DMS53 (cell line): ENCODE measurements around the gene TTC6.
A peak's percentile ranks its signal among the peaks of the same experiment; 100 is the strongest.

ENCODE experiments used
- DNase-seq: peaks from one replicate; lab custom pipeline; 2025; lab: John Stamatoyannopoulos, UW

The TTC6 gene

GRCh38 chr14:37625597-37626595 lies 30.5 kb downstream of the TTC6 start:
- no peak for DNase-seq

DNA sequence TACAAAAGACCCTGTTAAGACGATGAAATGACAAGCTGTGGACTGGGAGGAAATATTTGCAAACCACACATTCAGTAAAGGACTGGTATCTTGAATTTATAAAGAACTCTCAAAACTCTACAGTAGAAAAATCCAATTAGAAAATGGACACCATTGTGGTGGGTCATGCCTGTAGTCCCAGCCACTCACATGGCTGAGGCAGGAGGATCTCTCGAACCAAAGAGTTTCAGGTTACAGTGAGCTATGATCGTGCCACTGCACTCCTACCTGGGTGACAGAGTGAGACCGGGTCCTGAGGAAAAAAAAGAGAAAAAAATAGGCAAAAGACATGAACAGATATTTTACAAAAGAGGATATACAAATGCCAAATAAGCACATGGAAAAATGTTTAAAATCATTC lies 41.9 kb downstream of the TTC6 start:
- DNase-seq: no peak

- no peak for DNase-seq
These were observed 43.2 kb downstream of the TTC6 start for GRCh38 chr14:37638599-37638998.

- DNase-seq: peak; percentile 20
These were observed 45.7 kb downstream of the TTC6 start for GRCh38 chr14:37641117-37641516.

- DNase-seq: no peak
These were observed 46.7 kb downstream of the TTC6 start for GRCh38 chr14:37642125-37642524.

- DNase-seq: no peak
These were observed 48.3 kb downstream of the TTC6 start for GRCh38 chr14:37643701-37644100.
